H9 (cell line): ENCODE data around the gene AP1S3. TPM values are rescaled to one million over a fixed set of nuclear protein-coding genes. Genes with fewer than 3 reads are reported as not detected.

ENCODE experiments used
- DNase-seq: peaks from one replicate; pipeline ENCODE4 v3.0.0-alpha.2; 2017
- H2AFZ ChIP-seq: one replicate; pipeline ENCODE4 v1.6.1; 2013; ENCODE audit warnings: mild to moderate bottlenecking, low read length, control low read depth, moderate library complexity
- H2AK5ac ChIP-seq: 2 replicates; pipeline ENCODE4 v1.6.1; 2013; ENCODE audit warnings: low read length, control low read depth, mixed read lengths; ENCODE audit not compliant: insufficient read length
- H2BK120ac ChIP-seq: one replicate; pipeline ENCODE4 v1.6.1; 2013; ENCODE audit warnings: low read depth, mild to moderate bottlenecking, low read length, control low read depth, inconsistent platforms; ENCODE audit not compliant: poor library complexity, severe bottlenecking
- H2BK12ac ChIP-seq: 2 replicates; pipeline ENCODE4 v1.6.1; 2013; ENCODE audit warnings: low read length, control low read depth, mixed read lengths, low read depth; ENCODE audit not compliant: insufficient read length
- H2BK15ac ChIP-seq: 2 replicates; pipeline ENCODE4 v1.6.1; 2013; ENCODE audit warnings: low read depth, low read length, control low read depth
- H2BK20ac ChIP-seq: one replicate; pipeline ENCODE4 v1.6.1; 2013; ENCODE audit warnings: low read depth, mild to moderate bottlenecking, low read length, control low read depth, inconsistent platforms; ENCODE audit not compliant: poor library complexity, severe bottlenecking
- H2BK5ac ChIP-seq: 2 replicates; pipeline ENCODE4 v1.6.1; 2013; ENCODE audit warnings: low read length, control low read depth, mixed read lengths; ENCODE audit not compliant: insufficient read length
- H3K14ac ChIP-seq: 2 replicates; pipeline ENCODE4 v1.6.1; 2013; ENCODE audit warnings: low read length, control low read depth; ENCODE audit not compliant: insufficient read depth
- H3K18ac ChIP-seq: 2 replicates; pipeline ENCODE4 v1.6.1; 2013; ENCODE audit warnings: low read depth, mild to moderate bottlenecking, mixed read lengths, low read length, control low read depth; ENCODE audit not compliant: insufficient read length
- H3K23ac ChIP-seq: 2 replicates; pipeline ENCODE4 v1.6.1; 2013; ENCODE audit warnings: low read length, control low read depth, mixed read lengths, low read depth; ENCODE audit not compliant: insufficient read length
- H3K23me2 ChIP-seq: 2 replicates; pipeline ENCODE4 v1.6.1; 2013; ENCODE audit warnings: low read depth, mild to moderate bottlenecking, mixed read lengths, low read length, control low read depth; ENCODE audit not compliant: insufficient read length, poor library complexity, severe bottlenecking
- H3K27ac ChIP-seq: 2 replicates; pipeline ENCODE4 v1.5.1; 2013; ENCODE audit warnings: low read length, control low read depth, mixed read lengths, low read depth; ENCODE audit not compliant: insufficient read length
- H3K27me3 ChIP-seq: 2 replicates; pipeline ENCODE4 v1.6.1; 2013; ENCODE audit warnings: low read length, control low read depth, inconsistent platforms; ENCODE audit not compliant: insufficient read depth
- H3K4ac ChIP-seq: 2 replicates; pipeline ENCODE4 v1.6.1; 2013; ENCODE audit warnings: low read depth, mild to moderate bottlenecking, control low read depth, inconsistent platforms, low read length, moderate library complexity
- H3K4me1 ChIP-seq: 2 replicates; pipeline ENCODE4 v1.6.1; 2013; ENCODE audit warnings: low read length, control low read depth, inconsistent platforms; ENCODE audit not compliant: insufficient read depth
- H3K4me2 ChIP-seq: 2 replicates; pipeline ENCODE4 v1.6.1; 2013; ENCODE audit warnings: low read length, control low read depth, mixed read lengths; ENCODE audit not compliant: insufficient read length, insufficient read depth
- H3K56ac ChIP-seq: 2 replicates; pipeline ENCODE4 v1.6.1; 2013; ENCODE audit warnings: low read depth, mild to moderate bottlenecking, mixed read lengths, low read length, control low read depth; ENCODE audit not compliant: insufficient read length
- H3K79me1 ChIP-seq: 2 replicates; pipeline ENCODE4 v1.6.1; 2013; ENCODE audit warnings: low read depth, mild to moderate bottlenecking, moderate library complexity, low read length, control low read depth, inconsistent platforms; ENCODE audit not compliant: insufficient read depth, poor library complexity, severe bottlenecking
- H3K79me2 ChIP-seq: 2 replicates; pipeline ENCODE4 v1.6.1; 2013; ENCODE audit warnings: low read length, control low read depth, inconsistent platforms; ENCODE audit not compliant: insufficient read depth
- H3K9ac ChIP-seq: 2 replicates; pipeline ENCODE4 v1.6.1; 2013; ENCODE audit warnings: low read length, control low read depth, mixed read lengths; ENCODE audit not compliant: insufficient read length; ENCODE audit errors: extremely low read depth
- H3K9me3 ChIP-seq: one replicate; pipeline ENCODE4 v1.6.1; 2013; ENCODE audit warnings: low read depth, low read length, inconsistent platforms; ENCODE audit not compliant: control insufficient read depth
- H3T11ph ChIP-seq: one replicate; pipeline ENCODE4 v1.6.1; 2013; ENCODE audit warnings: mild to moderate bottlenecking, low read length, control low read depth, inconsistent platforms
- H4K20me1 ChIP-seq: one replicate; pipeline ENCODE4 v1.6.1; 2013; ENCODE audit not compliant: control insufficient read depth, insufficient read length, insufficient read depth
- H4K5ac ChIP-seq: 2 replicates; pipeline ENCODE4 v1.6.1; 2013; ENCODE audit warnings: low read depth, mild to moderate bottlenecking, mixed read lengths, low read length, control low read depth; ENCODE audit not compliant: insufficient read length
- H4K8ac ChIP-seq: replicated peaks from 2 replicates; pipeline ENCODE4 v1.6.1; 2013; ENCODE audit warnings: low read length, control low read depth, mixed read lengths, low read depth; ENCODE audit not compliant: insufficient read length
- H4K91ac ChIP-seq: 2 replicates; pipeline ENCODE4 v1.6.1; 2013; ENCODE audit warnings: low read depth, mild to moderate bottlenecking, moderate library complexity, mixed read lengths, low read length, control low read depth; ENCODE audit not compliant: insufficient read length
- H3K27ac Mint-ChIP-seq, 3 experiments: 2 replicates in 2 of 3; 3 replicates in 1 of 3; pipeline ENCODE4 v1.8.0; 2020 to 2021; ENCODE audit warnings: mixed read lengths in 3 of 3, mild to moderate bottlenecking in 1 of 3, moderate library complexity in 1 of 3
- H3K27me3 Mint-ChIP-seq: 2 replicates; pipeline ENCODE4 v1.8.0; 2021; ENCODE audit warnings: low read depth, mild to moderate bottlenecking, moderate library complexity, mixed read lengths
- H3K36me3 Mint-ChIP-seq, 3 experiments: 2 replicates in 2 of 3; 3 replicates in 1 of 3; pipeline ENCODE4 v1.8.0; 2020 to 2021; ENCODE audit warnings: low read depth in 3 of 3, mixed read lengths in 3 of 3; ENCODE audit not compliant: insufficient read depth in 1 of 3
- H3K4me1 Mint-ChIP-seq, 2 experiments: 2 replicates each; pipeline ENCODE4 v1.8.0; 2020; ENCODE audit warnings: mixed read lengths in 2 of 2
- H3K4me3 Mint-ChIP-seq, 2 experiments: 2 replicates in 1 of 2; 3 replicates in 1 of 2; pipeline ENCODE4 v1.8.0; 2020 to 2021; ENCODE audit warnings: mild to moderate bottlenecking in 2 of 2, mixed read lengths in 2 of 2, moderate library complexity in 1 of 2
- H3K9me3 Mint-ChIP-seq, 2 experiments: 2 replicates in 1 of 2; 3 replicates in 1 of 2; pipeline ENCODE4 v1.8.0; 2020; ENCODE audit warnings: mild to moderate bottlenecking in 2 of 2, mixed read lengths in 2 of 2, moderate library complexity in 1 of 2
- CTCF ChIP-seq: fragments of 200-600 bp; sonication (generic); conservative IDR thresholded peaks from 3 replicates; pipeline ENCODE4 v1.8.0; 2021; ENCODE audit warnings: antibody characterized with exemption, mild to moderate bottlenecking
- WGBS: extraction: QIAGEN DNeasy Blood & Tissue Kit; methylation state at CpG from one replicate; pipeline ENCODE4 v1.1.7; 2013; ENCODE audit warnings: missing lambda C conversion rate, low lambda C conversion rate, mixed read lengths; ENCODE audit not compliant: insufficient read length; ENCODE audit errors: extremely low coverage; 5-methylcytosine and 5-hydroxymethylcytosine counted together
- total RNA-seq: library from RNA; stranded (reverse); gene quantifications from 2 replicates; pipeline ENCODE4 v1.2.1, GENCODE V29; 2021

Gene AP1S3
- total RNA-seq, 1 experiment from 2014 or later, result 8.7 TPM

- Histone ChIP-seq H3T11ph (no peak overlapping the region), H2AK5ac (no peak overlapping the region), H3K9me3 (no peaks in the 10 kb centered on the region), H3K4ac (no peak overlapping the region), H4K91ac (no peak overlapping the region), H2BK15ac (no peak overlapping the region), H3K4me1 (peaks cover 7% of the 10 kb centered on the region; the same call in 1 of the 2 replicates), H3K56ac (no peak overlapping the region), H3K27ac (peak overlapping the region; percentile 89), H3K23ac (no peak overlapping the region), H2BK12ac (no peak overlapping the region), H2AFZ (no peak overlapping the region), H4K5ac (no peak overlapping the region), H3K79me2 (peaks cover 6% of the 10 kb centered on the region; the same call in 1 of the 2 replicates), H3K9ac (peak overlapping the region; percentile 34), H3K27me3 (no peaks in the 10 kb centered on the region), H3K23me2 (peaks cover 8% of the 10 kb centered on the region), H3K18ac (no peak overlapping the region), H2BK5ac (no peak overlapping the region), H4K20me1 (no peaks in the 10 kb centered on the region), H3K79me1 (peaks cover 2% of the 10 kb centered on the region), H3K4me2 (peak overlapping the region; percentile 31), H2BK120ac (no peak overlapping the region), H4K8ac (no peak overlapping the region), H2BK20ac (no peak overlapping the region), H3K14ac (no peak overlapping the region)
- peaks cover 43 to 51% of the 10 kb centered on the region in 2 experiments for H3K4me1 Mint-ChIP-seq
- H3K4me3 Mint-ChIP-seq, result peak overlapping the region; percentile 24 to 91; a peak in 3 of 5 replicates
- H3K27me3 Mint-ChIP-seq, result no peaks in the 10 kb centered on the region
- peaks cover 0 to 3% of the 10 kb centered on the region in 2 experiments; a peak in 1 of 5 replicates for H3K9me3 Mint-ChIP-seq
- TF ChIP-seq CTCF, result no peak
- peaks cover 3 to 23% (median 7%) of the 10 kb centered on the region in 3 experiments; a peak in 4 of 7 replicates for H3K36me3 Mint-ChIP-seq
- no CpG with 5 or more reads among the region's 5 CpGs for WGBS
- peak; percentile 89 for DNase-seq
- H3K27ac Mint-ChIP-seq, result peak overlapping the region; percentile 95 to 99 (median 97)
Observed at GRCh38 chr2:223725494-223725893, 111.9 kb downstream of the AP1S3 start.
